ENCODE data around the gene PCDHGA10.
"Not testable (repeated sequence)": the region's sequence is repeated elsewhere in the genome, so short reads cannot be mapped to it uniquely, and the experiment has no call there.

The PCDHGA10 gene

GRCh38 chr5:141393267-141393666, 19.5 kb upstream of the PCDHGA10 start:
- no peak for DNase-seq

GRCh38 chr5:141394401-141395187, 18.2 kb upstream of the PCDHGA10 start:
- not testable (repeated sequence) for DNase-seq

GRCh38 chr5:141397756-141398551, 14.8 kb upstream of the PCDHGA10 start, which contains the start of gene PCDHGB5:
Gene PCDHGB5 (plus strand): TSS chr5:141397947. CDS start chr5:141398128, 181 bp downstream.
- not testable (repeated sequence) for DNase-seq

- no peak for DNase-seq
Measured at GRCh38 chr5:141398608-141399007, 14.2 kb upstream of the PCDHGA10 start.

GRCh38 chr5:141399555-141400258, 13.1 kb upstream of the PCDHGA10 start:
- no peak for DNase-seq

- peak; percentile 5 for DNase-seq
Measured at GRCh38 chr5:141402553-141403243, 10.1 kb upstream of the PCDHGA10 start, which contains the start of gene PCDHGA9. Gene PCDHGA9 (plus strand): TSS chr5:141402778. CDS start chr5:141402953, 175 bp downstream.

- no peak for DNase-seq
Measured at GRCh38 chr5:141403387-141403786, 9.4 kb upstream of the PCDHGA10 start.

- not testable (repeated sequence) for DNase-seq
Measured at GRCh38 chr5:141407790-141408505, 4.8 kb upstream of the PCDHGA10 start, which contains the start of gene PCDHGB6. Gene PCDHGB6 (plus strand): TSS chr5:141408021. CDS start chr5:141408203, 182 bp downstream.

GRCh38 chr5:141409598-141410306, 3.0 kb upstream of the PCDHGA10 start:
- no peak for DNase-seq

GRCh38 chr5:141411575-141411974, 1.2 kb upstream of the PCDHGA10 start:
- no peak for DNase-seq

GRCh38 chr5:141413540-141414069, 818 bp downstream of the PCDHGA10 start:
- peak; percentile 18 for DNase-seq

GRCh38 chr5:141414548-141415274, 1.9 kb downstream of the PCDHGA10 start:
- not testable (repeated sequence) for DNase-seq

- not testable (repeated sequence) for DNase-seq
Measured at GRCh38 chr5:141415275-141415618, 2.5 kb downstream of the PCDHGA10 start.

GRCh38 chr5:141417494-141418172, 4.8 kb downstream of the PCDHGA10 start, which contains the start of gene PCDHGB7:
Gene PCDHGB7 (plus strand): TSS chr5:141417677. CDS start chr5:141417860, 183 bp downstream.
- DNase-seq, result not testable (repeated sequence)

- DNase-seq, result no peak
Measured at GRCh38 chr5:141419074-141419880, 6.5 kb downstream of the PCDHGA10 start.

GRCh38 chr5:141420855-141421488, 8.2 kb downstream of the PCDHGA10 start, which contains the start of gene PCDHGA11:
Gene PCDHGA11 (plus strand): TSS chr5:141421051. CDS start chr5:141421228, 177 bp downstream.
- no peak for DNase-seq

GRCh38 chr5:141421489-141421855, 8.7 kb downstream of the PCDHGA10 start:
- DNase-seq, result no peak

All from NCI-H2171 treated with DMSO at 0.1 percent for 48 hours (cell line).